GM18499 (cell line): Measurements from ENCODE around the gene EME2.

ENCODE experiments used
- ATAC-seq: cut with Tn5 transposase; IDR thresholded peaks from one replicate; pipeline ENCODE4 v1.9.1; 2021; ENCODE audit warnings: moderate number of reproducible peaks; ENCODE audit not compliant: insufficient read depth, unreplicated experiment

Gene EME2

DNA sequence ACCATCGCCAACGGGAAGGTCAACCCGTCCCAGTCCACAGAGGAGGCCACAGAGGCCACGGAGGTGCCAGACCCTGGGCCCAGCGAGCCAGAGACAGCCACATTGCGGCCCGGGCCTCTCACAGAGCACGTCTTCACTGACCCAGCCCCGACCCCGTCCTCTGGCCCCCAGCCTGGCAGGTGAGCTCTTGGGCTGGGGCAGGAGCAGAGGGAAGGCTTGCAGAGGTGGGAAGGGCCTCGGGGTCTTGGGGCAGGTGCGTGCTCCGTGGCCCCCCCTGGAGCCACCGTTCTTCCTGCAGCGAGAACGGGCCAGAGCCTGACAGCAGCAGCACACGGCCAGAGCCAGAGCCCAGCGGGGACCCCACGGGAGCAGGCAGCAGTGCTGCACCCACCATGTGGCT, 6.4 kb upstream of the EME2 start:
- no peak for ATAC-seq

GRCh38 chr16:1766701-1767100, 5.9 kb upstream of the EME2 start:
- ATAC-seq: no peak

GRCh38 chr16:1767116-1767994, 5.3 kb upstream of the EME2 start:
- ATAC-seq: no peak

DNA sequence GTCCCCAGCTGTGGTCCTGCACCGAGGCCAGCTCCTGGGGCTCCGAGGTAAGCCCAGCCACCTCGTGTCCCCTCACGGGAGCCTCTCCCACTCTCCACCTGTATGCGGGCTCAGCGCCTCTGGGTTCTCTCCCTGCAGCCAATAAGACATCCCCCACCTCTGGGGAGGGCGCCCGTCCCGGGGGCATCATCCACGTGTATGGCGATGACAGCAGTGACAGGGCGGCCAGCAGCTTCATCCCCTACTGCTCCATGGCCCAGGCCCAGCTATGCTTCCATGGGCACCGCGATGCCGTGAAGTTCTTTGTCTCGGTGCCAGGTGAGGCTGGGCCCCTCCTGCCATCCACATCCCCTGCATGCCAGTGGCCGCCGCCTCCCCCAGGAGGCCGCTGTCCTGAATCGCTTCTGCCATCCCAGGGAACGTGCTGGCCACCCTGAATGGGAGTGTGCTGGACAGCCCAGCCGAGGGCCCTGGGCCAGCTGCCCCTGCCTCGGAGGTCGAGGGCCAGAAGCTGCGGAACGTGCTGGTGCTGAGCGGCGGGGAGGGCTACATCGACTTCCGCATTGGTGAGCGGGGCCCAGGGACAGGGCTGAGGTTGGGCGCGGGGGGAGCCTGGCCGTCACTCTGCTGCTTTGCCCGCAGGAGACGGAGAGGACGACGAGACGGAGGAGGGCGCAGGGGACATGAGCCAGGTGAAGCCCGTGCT, 4.4 kb upstream of the EME2 start:
- no peak for ATAC-seq

DNA sequence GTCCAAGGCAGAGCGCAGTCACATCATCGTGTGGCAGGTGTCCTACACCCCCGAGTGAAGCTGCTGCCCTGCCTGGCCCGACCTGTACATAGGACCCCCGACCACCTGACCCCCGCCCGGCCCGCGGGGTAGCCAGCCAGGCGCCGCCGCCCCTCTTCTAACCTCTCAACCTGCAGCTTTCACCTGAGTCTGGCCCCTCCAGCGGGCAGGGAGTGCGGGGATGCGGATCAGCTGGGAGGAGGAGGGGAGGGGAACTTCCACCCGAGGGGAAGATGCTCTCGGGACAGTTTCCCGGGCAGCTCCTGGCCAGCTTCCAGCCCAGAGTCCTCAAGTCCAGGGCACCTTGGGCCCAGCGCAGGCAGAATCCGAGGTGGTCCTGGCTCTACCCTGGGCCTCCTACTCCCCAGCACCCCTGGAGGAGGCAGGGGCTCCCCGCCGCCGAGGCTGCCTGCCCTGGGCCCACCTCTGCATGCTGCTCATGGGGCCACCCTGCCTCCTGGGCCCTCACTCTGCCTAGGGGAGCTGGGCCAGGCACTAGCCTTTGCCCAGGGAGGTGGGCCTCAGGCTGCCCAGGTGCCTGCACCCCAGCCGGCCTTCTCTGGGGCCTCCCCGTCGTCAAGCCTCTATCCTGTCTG, 3.7 kb upstream of the EME2 start:
- no peak for ATAC-seq

GRCh38 chr16:1769402-1770300, 3.0 kb upstream of the EME2 start:
- no peak for ATAC-seq

- ATAC-seq: no peak
These were observed 2.1 kb upstream of the EME2 start for GRCh38 chr16:1770328-1771187.

DNA sequence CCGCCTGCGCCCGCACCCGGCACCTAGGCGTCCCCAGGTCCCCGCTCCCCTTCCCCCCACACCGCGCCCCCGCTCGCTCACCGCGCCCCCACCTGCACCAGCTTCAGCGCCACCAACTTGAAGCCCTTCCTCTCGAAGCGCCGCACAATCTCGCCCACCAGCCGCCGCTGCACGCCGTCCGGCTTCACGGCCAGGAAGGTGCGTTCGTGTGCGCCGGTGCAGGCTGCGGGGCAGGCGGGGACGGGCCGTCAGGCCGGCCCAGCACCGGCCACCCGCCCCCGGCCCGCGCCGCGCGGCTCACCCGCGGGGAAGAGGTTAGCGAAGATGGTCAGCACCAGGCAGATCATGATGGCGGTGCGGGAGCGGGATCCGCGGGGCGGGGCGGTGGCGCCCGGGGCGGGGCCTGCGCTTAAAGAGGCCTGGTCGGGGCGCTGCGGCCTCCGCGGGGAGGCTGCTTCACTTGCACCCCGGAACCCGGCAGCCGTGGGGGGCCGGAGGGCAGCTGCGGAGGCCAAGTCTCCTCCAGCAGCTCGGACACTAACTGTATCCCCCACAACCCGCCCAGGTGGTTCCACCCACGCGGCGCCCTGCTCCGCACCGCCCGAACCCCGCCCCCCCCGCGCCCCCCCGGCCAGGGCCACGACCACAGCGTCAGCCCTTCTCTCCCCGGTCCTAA, 1.3 kb upstream of the EME2 start, which contains the start of gene NME3:
Gene NME3, minus strand, starts transcription at position 356 of the 676 bp plus-strand sequence. Its CDS starts 9 bp downstream, at position 347.
- ATAC-seq: no peak

DNA sequence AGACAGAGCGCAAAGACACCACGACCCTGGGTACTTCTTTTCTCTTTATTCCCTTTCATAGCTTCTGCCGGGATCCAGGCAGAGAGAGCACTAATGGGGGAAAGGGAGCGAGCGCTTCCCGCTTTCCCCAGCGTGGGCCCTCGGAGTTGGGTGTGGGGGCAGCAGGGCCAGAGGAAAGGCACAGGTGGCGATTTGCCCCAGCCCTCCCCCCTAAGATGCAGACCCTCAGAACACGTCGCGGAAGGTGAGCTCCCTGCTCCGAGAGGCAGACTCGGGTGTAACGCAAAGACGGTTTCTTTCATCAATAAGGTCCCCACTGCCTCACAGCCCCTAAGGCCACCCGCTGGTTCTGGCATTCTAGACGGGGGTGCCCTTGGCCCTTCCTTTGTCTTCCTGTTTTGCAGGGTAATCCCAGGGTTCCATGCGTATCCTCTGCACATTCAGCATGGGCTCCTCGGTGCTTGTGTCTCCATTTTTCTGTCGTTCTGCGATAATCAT, 697 bp upstream of the EME2 start:
- ATAC-seq: no peak

- ATAC-seq: no peak
These were observed 495 bp downstream of the EME2 start, which contains the start of gene MRPS34 for GRCh38 chr16:1772908-1773702. Gene MRPS34 (minus strand): TSS chr16:1773134. CDS start chr16:1773119, 15 bp downstream.

- no peak for ATAC-seq
These were observed 1.3 kb downstream of the EME2 start for GRCh38 chr16:1773703-1774447.

DNA sequence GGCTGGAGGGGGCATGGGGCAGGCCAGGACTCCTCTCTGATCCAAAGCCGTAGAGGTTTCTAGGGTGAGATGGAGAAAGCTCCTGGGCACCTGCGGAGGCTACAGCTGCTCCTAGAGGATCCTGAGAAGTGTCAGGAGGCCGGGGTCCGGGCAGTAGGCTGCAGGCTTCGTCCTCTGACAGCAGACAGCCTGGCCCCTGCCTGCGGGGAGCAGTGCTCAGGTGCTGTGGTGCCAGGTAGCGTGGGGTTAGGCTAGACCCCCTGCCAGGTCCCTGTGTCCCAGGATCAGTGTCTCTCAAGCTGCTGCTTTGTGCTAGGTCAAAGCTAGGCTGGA, 1.8 kb downstream of the EME2 start:
- no peak for ATAC-seq

DNA sequence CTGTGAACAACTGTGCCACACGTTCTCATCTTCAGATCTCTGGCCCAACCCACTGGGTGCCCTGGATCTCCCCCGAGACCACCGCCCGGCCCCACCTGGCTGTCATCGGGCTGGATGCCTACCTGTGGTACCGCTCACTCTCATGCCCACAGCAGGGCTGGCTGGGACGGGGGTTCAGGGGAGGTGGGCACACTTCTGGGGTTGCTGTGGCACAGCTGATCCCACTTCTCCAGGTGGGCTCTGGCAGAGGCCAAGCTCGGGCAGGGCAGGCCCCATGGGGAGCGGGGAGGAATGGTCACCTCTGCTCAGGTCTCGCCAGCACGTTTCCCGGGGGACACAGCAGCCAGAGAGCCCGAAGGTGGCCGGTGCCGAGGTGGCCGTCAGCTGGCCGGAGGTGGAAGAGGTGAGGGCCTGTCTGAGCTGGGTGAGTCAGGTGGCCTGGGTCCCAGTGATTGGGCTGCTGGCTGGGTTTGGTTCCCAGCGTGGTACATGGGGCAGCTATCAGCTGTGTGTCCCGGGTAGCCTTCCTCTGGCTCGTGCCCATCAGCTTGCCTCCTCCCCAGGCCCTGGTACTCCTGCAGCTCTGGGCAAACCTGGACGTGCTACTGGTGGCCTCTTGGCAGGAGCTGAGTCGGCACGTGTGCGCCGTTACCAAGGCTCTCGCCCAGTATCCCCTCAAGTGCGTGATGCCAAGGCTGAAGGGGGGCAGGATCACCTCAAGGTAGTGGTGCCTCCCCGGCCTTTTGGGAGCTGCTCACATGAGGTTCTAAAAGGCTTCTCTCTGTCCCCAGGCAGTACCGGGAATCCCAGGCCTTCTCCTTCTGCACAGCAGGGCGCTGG, 2.6 kb downstream of the EME2 start:
- ATAC-seq: no peak

DNA sequence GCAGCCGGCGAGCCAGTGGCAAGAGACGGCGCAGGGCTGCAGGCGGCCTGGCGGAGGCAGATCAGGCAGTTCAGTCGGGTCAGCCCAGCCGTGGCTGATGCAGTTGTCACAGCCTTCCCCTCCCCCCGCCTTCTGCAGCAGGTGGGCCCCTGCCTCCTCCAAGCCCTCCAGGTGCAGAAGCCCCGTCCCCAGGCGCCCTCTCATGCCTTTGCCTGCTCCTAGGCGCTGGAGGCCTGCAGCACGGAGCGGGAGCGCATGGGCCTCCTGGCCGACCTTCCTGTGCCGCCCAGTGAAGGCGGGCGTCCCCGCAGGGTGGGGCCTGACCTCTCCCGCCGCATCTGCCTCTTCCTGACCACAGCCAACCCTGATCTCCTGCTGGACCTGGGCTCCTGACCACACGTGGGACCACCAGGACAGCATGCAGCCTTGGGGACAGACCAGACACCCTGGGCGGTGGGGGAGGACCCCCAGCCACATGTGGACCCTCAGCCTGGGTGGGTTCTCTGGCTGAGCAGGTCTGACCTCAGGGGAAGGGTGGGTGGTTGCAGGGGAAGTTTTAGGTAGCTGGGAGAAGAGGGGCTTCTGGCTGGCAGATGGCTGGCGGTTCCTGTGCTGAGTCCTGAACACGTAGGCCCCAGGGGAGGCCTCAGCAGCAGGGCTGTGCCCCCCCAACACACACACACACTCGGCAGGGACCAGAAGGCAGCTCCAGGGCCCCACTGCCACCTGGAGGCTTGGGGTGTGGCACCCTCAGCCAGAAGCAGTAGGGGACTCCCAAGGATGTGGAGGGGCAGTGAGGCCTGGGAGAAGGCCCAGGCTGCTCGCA, 3.4 kb downstream of the EME2 start:
- no peak for ATAC-seq

DNA sequence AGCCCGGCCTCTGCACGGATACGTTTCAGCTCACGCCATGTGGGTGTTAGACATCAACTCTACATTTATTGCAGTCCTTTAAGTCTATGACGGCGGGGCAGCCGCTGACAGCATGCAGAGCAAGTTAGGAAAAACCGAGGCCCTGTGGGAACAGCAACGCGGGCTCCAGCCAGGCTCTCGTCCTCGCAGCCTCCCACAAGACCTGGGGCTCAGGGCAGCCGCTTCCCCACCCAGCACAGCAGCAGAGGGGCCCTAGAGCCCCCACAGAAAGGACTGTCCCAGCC, 4.0 kb downstream of the EME2 start:
- ATAC-seq: no peak

- no peak for ATAC-seq
These were observed 4.4 kb downstream of the EME2 start for GRCh38 chr16:1776991-1777374.
